Posterior cingulate gyrus (tissue), 11 donors: ENCODE measurements around the gene DNAJC7.
"Not testable (repeated sequence)": the region's sequence is repeated elsewhere in the genome, so short reads cannot be mapped to it uniquely, and the experiment has no call there.

ENCODE experiments used
- DNase-seq, 10 donors: peaks; one replicate each; pipeline versions ENCODE4 v3.0.0 to v3.0.0-alpha.2; 2020 to 2021; ENCODE audit warnings: mixed read lengths in 3 of 10
- intact Hi-C: fragments of 100-400 bp; cut with DNase I; formaldehyde crosslinking; loops from one replicate; pipeline ENCODE4 v1.15.1; 2023

The DNAJC7 gene

GRCh38 chr17:42042598-42043319 is 25.5 kb upstream of the DNAJC7 start:
- no peak for DNase-seq
- intact Hi-C loops, result no loop called here

GRCh38 chr17:42041619-42042018 is 24.4 kb upstream of the DNAJC7 start:
- DNase-seq, result no peak
- intact Hi-C loops, result no loop called here

- intact Hi-C loops, result no loop called here
Measured at GRCh38 chr17:42040818-42041217, 23.6 kb upstream of the DNAJC7 start.

GRCh38 chr17:42039794-42040763 is 22.8 kb upstream of the DNAJC7 start:
- intact Hi-C loops, result no loop called here
- DNase-seq, result peak in 1 of 10 donors; percentile 76

More at GRCh38 chr17:42040818-42041217, 23.6 kb upstream of the DNAJC7 start:
- no peak for DNase-seq

GRCh38 chr17:42038221-42038973 is 21.2 kb upstream of the DNAJC7 start:
- no peak for DNase-seq
- intact Hi-C loops, result no loop called here

GRCh38 chr17:42034059-42034458 is 16.8 kb upstream of the DNAJC7 start:
- no peak for DNase-seq
- intact Hi-C loops, result no loop called here

- DNase-seq, result no peak
- intact Hi-C loops, result no loop called here
Measured at GRCh38 chr17:42031584-42031983, 14.3 kb upstream of the DNAJC7 start.

GRCh38 chr17:42028791-42029127 is 11.5 kb upstream of the DNAJC7 start:
- peak in 1 of 10 donors; percentile 43 for DNase-seq
- intact Hi-C loops, result no loop called here

- DNase-seq, result peak in 1 of 10 donors; percentile 63
- intact Hi-C loops, result no loop called here
Measured at GRCh38 chr17:42027961-42028790, 10.9 kb upstream of the DNAJC7 start.

- intact Hi-C loops, result no loop called here
- DNase-seq, result no peak
Measured at GRCh38 chr17:42027590-42027889, 10.3 kb upstream of the DNAJC7 start.

- intact Hi-C loops, result no loop called here
- peak in 2 of 10 donors; percentile 66 to 72 for DNase-seq
Measured at GRCh38 chr17:42026857-42027589, 9.8 kb upstream of the DNAJC7 start.

GRCh38 chr17:42025936-42026335 is 8.7 kb upstream of the DNAJC7 start:
- intact Hi-C loops, result loop anchor here (1.0 kb wide), 2 partner anchors 75 to 90 kb away; no protein-coding TSS in a partner anchor
- DNase-seq, result peak in 1 of 10 donors; percentile 52

GRCh38 chr17:42025191-42025579 is 7.9 kb upstream of the DNAJC7 start:
- DNase-seq, result peak in 1 of 10 donors; percentile 55
- intact Hi-C loops, result loop anchor here (1.0 kb wide), 2 partner anchors 76 to 91 kb away; no protein-coding TSS in a partner anchor

GRCh38 chr17:42023524-42024349 is 6.5 kb upstream of the DNAJC7 start:
- intact Hi-C loops, result no loop called here
- peak in 1 of 10 donors; percentile 86 for DNase-seq

- intact Hi-C loops, result not testable (repeated sequence)
Measured at GRCh38 chr17:42020845-42021244, 3.6 kb upstream of the DNAJC7 start.

GRCh38 chr17:42019509-42020404 is 2.5 kb upstream of the DNAJC7 start, which contains the start of gene NKIRAS2:
TSS of gene NKIRAS2 (plus strand) at chr17:42020090. CDS start at chr17:42021578, 1,488 bp downstream.
- intact Hi-C loops, result no loop called here
- peak; percentile 89 to 99 (median 94) for DNase-seq

More at GRCh38 chr17:42020845-42021244, 3.6 kb upstream of the DNAJC7 start:
- not testable (repeated sequence) for DNase-seq

- intact Hi-C loops, result no loop called here
- DNase-seq, result no peak
Measured at GRCh38 chr17:42018988-42019387, 1.7 kb upstream of the DNAJC7 start.
